ENCODE measurements around the gene CASP2. TPM values are rescaled to one million over a fixed set of nuclear protein-coding genes. Genes with fewer than 3 reads are reported as not detected.

CASP2 gene
- total RNA-seq, 6 experiments from 2014 or later: 22.4 to 29.6 (median 25.0) TPM

DNA sequence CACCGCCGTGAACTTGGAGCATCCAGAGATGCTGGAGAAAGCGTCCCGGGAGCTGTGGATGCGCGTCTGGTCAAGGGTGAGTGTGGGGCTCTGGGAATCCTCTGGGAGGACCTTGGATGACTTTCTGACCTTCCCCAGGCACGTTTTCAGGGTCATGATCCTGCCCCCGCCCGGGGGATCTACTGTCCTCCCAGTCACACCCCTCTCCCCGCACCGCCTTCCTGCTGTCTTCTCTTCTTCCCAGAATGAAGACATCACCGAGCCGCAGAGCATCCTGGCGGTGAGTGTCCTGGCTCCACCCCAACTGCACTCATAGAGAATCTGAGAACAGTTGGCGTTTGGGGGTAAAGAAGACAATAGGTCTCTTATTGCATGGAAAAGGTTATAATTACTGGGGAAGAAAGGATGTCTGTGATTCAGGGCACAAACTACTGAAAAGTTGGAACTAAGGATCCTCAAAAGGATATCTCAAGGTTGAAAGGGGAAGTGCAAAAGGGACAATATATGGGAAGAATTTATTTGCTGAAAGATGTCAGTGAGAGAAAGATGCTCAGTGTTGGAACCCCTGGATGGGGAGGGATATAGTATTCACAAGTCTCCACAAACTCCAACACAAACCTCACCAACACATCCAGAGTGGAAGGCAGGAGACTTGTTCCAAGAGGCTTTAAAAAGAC is 23.0 kb upstream of the CASP2 start:
- Mint-ChIP-seq H3K4me1 (ENCODE audit: low read depth) (peaks cover 20% of the 10 kb centered on the region), H3K36me3 (ENCODE audit: low read depth) (peaks cover 11% of the 10 kb centered on the region; the same call in 1 of the 2 replicates), H3K9me3 (no peaks in the 10 kb centered on the region), H3K4me3 (no peak overlapping the region), H3K27ac (no peak overlapping the region), H3K27me3 (ENCODE audit: insufficient read depth) (no peaks in the 10 kb centered on the region)
- no peak for DNase-seq
- TF ChIP-seq, protein P1, sequence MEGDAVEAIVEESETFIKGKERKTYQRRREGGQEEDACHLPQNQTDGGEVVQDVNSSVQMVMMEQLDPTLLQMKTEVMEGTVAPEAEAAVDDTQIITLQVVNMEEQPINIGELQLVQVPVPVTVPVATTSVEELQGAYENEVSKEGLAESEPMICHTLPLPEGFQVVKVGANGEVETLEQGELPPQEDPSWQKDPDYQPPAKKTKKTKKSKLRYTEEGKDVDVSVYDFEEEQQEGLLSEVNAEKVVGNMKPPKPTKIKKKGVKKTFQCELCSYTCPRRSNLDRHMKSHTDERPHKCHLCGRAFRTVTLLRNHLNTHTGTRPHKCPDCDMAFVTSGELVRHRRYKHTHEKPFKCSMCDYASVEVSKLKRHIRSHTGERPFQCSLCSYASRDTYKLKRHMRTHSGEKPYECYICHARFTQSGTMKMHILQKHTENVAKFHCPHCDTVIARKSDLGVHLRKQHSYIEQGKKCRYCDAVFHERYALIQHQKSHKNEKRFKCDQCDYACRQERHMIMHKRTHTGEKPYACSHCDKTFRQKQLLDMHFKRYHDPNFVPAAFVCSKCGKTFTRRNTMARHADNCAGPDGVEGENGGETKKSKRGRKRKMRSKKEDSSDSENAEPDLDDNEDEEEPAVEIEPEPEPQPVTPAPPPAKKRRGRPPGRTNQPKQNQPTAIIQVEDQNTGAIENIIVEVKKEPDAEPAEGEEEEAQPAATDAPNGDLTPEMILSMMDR (IDR thresholded peaks at IDR 0.05): no peak

DNA sequence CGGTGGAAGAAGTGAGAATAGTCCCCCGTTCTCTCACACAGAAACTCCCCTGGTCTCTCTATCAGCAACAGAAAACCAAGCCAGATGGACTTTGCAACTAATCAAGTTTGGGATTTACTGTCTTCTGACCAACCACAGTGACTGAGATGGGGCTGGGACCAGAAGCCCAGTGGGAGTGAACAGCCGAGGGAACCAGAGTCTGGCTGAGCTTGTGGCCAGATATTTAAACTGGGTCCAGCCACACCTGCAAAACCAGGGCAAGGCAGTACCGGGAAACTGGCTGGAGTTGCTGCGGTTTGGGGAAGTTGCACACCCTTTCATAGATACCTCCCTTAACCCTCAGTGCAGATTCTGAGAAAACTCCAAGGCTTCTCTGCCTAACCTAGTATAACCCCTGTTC is 18.9 kb upstream of the CASP2 start:
- no peak for DNase-seq
- Mint-ChIP-seq H3K27me3 (ENCODE audit: insufficient read depth) (no peaks in the 10 kb centered on the region; the same call in 1 of the 2 replicates), H3K9me3 (no peaks in the 10 kb centered on the region), H3K4me3 (no peak overlapping the region), H3K27ac (no peak overlapping the region), H3K4me1 (ENCODE audit: low read depth) (peaks cover 13% of the 10 kb centered on the region), H3K36me3 (ENCODE audit: low read depth) (peaks cover 11% of the 10 kb centered on the region; the same call in 1 of the 2 replicates)
- TF ChIP-seq, protein P1 (IDR thresholded peaks at IDR 0.05): no peak

DNA sequence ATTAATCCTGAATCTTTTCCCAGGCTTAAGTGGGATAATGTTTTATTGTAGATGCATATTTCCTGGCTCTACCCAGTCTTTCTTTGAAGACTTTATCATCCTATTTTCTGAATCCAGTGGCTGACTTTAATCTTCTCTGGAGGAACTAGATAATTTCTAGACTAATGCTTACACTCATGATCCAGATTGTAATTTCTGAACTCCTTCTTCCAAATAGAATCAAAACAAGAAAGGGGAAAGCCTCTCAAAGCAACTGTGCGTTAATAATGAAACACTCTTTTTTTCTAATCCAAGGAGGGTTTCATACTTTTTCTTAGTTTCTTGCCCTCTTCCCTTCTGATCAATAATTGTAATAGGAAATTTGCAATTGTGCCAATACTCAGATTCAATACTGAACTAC is 16.9 kb upstream of the CASP2 start:
- Mint-ChIP-seq H3K27me3 (ENCODE audit: insufficient read depth) (no peaks in the 10 kb centered on the region; the same call in 1 of the 2 replicates), H3K4me1 (ENCODE audit: low read depth) (no peaks in the 10 kb centered on the region), H3K27ac (no peak overlapping the region), H3K4me3 (no peak overlapping the region), H3K9me3 (no peaks in the 10 kb centered on the region), H3K36me3 (ENCODE audit: low read depth) (no peaks in the 10 kb centered on the region)
- DNase-seq: no peak
- TF ChIP-seq, protein P1 (IDR thresholded peaks at IDR 0.05): no peak

DNA sequence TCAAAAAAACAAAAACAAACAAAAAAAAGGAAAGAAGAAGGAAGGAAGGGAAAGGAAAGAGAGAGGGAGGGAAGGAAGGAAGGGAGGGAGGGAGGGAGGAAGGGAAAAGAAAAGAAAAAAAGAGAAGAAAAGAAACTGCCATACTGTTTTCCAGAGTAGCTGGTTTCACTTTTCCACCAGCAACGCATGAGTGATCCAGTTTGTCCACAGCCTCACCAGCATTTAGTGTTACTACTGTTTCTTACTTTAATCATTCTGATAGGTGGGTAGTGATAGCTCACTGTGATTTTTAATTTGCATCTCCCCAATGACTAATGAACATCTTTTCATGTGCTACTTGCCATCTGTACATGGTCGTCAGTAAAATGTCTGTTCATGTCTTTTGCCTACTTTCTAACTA is 15.3 kb upstream of the CASP2 start:
- Mint-ChIP-seq H3K4me3 (no peak overlapping the region), H3K9me3 (no peaks in the 10 kb centered on the region), H3K27ac (no peak overlapping the region), H3K4me1 (ENCODE audit: low read depth) (no peaks in the 10 kb centered on the region), H3K36me3 (ENCODE audit: low read depth) (no peaks in the 10 kb centered on the region), H3K27me3 (ENCODE audit: insufficient read depth) (no peaks in the 10 kb centered on the region; the same call in 1 of the 2 replicates)
- no peak for DNase-seq
- TF ChIP-seq, protein P1 (IDR thresholded peaks at IDR 0.05): no peak

DNA sequence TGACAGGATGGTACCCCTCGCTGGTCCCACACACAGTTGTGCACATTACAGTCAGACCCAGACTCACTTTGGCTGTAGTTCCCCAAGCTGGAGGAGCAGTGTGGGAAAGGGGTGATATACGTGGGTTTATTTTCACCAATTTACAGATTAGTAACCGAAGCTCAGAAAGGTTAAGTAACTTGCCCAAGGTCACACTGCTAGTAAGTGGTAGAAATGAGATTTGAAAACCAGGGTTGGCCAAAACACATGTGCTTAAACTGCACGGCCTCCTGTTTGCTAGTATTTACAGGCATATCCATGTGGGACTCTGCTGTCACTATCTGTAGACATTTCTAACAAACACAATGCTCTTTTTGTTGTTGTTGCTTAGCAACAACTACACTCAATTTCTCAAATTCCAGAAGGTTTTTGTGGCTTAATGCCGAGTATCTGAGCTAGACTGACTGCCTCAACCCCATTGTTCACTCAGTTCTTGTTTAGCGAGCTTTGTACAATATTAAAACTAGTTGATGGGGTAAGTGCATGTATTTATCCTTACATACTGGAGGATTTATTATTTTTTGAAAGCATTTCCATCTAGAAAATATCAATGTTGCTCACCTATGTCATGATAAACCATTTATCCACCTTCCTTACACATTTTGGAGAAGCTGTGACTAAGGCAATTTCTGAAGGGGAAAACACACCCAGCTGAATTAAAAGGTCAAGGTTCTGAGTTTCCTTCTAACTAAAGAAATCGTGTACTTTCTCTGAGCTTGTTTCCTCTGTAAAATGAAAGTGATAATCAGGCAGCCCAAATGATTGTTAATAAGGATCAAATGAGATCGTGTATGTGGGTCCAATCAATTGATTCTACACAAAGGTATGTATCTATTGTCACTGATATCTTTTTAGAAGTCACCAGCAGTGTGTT is 8.7 kb upstream of the CASP2 start:
- TF ChIP-seq, protein P1 (IDR thresholded peaks at IDR 0.05): no peak
- Mint-ChIP-seq H3K4me1 (ENCODE audit: low read depth) (peaks cover 15% of the 10 kb centered on the region), H3K9me3 (no peaks in the 10 kb centered on the region), H3K4me3 (no peak overlapping the region), H3K27ac (peak overlapping the region; percentile 73), H3K36me3 (ENCODE audit: low read depth) (no peaks in the 10 kb centered on the region), H3K27me3 (ENCODE audit: insufficient read depth) (no peaks in the 10 kb centered on the region)
- DNase-seq: peak; percentile 83
